HG03064 (cell line): ENCODE results near the gene RANBP1.

ENCODE experiments used
- ATAC-seq: cut with Tn5 transposase; IDR thresholded peaks from one replicate; pipeline ENCODE4 v1.9.1; 2021; ENCODE audit warnings: low read depth; ENCODE audit not compliant: unreplicated experiment

Gene RANBP1

DNA sequence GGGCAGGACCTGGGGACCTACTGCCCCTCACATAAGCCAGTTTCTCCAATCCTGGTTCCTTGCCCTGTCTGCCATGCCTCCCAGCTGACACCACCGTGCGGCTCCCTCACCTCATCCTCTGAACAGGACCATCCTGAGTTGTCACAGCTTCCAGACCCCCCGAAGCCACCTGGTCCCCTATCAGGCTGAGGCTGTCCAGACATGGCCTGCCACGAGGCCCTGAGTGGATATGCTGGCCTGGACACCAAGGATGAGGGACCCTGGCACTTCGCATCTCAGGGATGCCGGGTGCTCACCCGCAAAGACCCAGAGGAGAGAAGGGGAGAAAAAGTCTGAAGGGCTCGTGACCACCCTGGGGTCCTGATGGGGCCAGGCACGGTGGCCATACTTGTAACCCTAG, 50.8 kb downstream of the RANBP1 start:
- no peak for ATAC-seq

- no peak for ATAC-seq
Measured at GRCh38 chr22:20167643-20168322, 51.9 kb downstream of the RANBP1 start.

GRCh38 chr22:20169253-20169822, 53.4 kb downstream of the RANBP1 start:
- ATAC-seq = no peak

- ATAC-seq = no peak
Measured at GRCh38 chr22:20170170-20170569, 54.3 kb downstream of the RANBP1 start.

DNA sequence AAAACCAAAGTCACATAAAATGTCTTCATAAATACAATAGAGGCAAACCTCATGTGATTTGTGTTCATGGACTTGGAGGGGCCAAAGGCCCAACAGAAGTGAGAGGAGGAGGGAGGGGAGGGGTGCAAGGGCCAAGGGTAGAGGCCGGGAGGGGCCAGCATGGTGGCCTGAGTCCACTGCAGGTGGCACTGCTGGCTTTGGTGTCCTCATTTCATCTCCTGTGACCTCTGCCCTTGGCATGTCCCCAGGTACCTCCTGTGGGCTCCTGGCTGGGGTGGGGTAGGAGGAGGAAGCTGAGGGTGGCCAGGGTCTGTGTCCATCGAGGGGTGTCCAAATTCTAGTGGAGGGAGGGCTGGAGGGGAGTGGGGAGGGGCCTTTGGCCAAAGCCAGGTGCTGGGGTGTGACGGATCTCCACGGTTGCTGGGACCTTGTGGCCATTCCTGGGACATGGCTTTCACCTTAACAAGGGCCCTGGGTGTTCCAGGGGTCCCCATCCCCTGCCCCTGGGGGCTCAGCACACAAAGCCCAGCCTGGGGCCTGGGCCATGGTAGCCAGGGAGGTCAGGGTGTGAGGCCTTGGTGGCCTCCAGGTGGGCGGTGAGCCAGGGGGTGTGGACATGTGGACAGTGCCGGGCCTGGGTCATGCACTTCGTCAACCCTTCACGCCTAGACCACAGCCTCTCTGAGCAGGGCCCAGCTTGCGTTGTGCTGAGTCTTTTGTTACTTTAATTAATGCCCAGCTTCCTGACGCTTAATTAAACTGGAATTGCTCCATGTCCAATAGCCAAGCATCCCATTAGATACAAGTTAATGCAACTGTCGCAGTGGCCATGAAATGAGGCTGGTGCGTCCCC, 55.6 kb downstream of the RANBP1 start:
- no peak for ATAC-seq

DNA sequence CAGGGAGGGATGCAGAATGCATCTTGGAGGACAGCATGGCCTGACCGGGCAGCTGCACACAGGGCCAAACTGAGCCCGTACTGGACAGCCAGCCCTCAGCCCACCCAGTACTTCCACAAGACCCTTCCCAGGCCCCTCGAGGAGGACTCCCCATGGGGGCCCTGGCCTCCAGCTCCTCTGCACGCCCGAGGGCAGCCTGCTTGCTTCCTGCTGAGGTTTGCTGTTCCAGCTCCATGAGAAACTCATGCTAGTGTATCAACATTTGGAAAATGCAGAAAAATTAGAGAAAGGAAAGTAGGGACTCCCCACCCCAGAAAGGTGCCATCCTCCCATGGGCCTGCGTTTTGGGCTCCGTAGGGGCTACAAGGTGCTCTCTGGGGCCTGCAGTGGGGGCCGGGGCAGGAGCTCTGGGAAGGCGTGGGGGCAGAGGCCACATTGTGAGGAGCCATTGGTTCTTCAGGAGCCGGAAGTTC, 56.3 kb downstream of the RANBP1 start:
- ATAC-seq = no peak

GRCh38 chr22:20173246-20173645, 57.3 kb downstream of the RANBP1 start:
- ATAC-seq = no peak

DNA sequence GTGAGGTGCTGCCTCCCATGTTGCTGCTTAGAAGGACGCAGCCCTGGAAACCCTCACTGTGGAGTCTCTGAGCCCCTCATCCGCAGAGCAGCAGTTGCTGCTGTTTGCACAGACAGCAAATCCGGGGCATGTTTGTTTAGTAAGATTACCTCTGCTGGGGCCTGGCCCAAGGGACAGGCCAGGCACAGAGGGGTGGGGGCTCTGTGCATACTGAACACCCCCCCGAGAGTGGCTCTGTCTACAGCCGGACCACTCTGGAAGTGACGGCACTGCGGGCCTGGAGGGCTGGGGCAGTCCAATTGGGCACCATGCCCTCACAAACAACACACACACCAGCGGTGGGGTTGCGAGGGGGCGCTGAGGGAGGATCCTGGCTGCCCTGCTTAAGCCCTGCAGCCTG, 57.9 kb downstream of the RANBP1 start:
- ATAC-seq = no peak

DNA sequence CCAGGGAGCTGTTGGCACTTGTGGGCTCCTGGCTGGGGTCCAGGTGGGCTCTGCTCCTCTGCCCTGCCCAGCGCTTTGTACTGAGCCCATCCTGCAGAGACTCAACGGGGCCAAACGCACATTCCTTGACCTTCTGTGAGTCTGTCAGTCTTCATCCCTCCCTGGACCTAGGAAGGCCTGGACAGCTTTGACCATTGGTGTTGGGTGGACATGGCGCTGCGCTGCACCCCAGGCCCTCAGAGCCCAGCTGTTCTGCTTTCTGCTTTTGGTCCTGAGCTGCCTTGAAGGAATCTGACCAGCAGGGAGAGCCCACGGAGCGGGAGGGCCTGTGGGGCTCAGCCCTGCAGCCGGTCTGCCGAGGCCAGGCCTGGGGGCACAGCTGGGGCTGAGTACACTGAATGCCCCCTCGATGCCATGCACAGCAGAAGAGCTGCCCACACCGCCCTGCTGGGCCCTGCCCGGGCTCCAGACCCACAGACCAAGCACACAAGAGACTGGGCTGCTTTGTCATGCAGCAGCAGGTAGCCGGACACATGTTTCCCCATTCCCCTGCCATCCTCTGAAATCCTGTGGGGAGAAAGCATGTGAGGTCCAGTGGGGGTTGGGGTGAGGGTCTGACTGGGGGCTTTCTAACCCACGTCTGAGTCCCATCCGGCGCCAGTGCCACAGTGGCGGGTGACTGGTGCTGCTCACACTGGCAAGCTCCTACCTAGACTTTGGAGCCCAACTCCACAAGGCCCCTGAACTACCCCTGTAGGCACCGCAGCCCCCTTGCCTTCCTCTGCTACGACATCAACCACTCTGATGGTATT, 59.1 kb downstream of the RANBP1 start:
- no peak for ATAC-seq

DNA sequence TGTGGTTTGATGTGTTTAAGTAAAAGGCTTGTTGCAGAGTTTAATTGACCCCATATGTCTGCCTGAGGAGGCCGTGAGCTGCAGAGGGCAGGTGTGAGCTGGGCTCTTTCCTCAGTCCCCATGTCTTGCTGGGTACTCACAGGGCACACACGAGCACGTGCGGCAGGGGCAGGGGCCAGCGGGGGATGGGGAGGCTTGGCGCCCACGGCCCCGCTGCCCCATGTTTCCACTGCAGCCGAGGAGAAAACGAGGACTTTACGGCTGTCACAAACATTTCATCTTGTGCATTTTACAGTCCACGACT, 59.6 kb downstream of the RANBP1 start:
- no peak for ATAC-seq

GRCh38 chr22:20176421-20177085, 60.6 kb downstream of the RANBP1 start:
- ATAC-seq = no peak
